UCSD-AML1 (cell line): ENCODE results near the gene OSBPL8.
A peak's percentile ranks its signal among the peaks of the same experiment; 100 is the strongest.
"Not testable (repeated sequence)": the region's sequence is repeated elsewhere in the genome, so short reads cannot be mapped to it uniquely, and the experiment has no call there.

Experiments
- DNase-seq: peaks from one replicate; lab custom pipeline; 2025; ENCODE audit not compliant: unreplicated experiment; lab: John Stamatoyannopoulos, UW

The OSBPL8 gene

GRCh38 chr12:76531056-76531455 lies 28.5 kb downstream of the OSBPL8 start:
- no peak for DNase-seq

- DNase-seq = no peak
Observed at GRCh38 chr12:76530516-76530915, 29.1 kb downstream of the OSBPL8 start.

- no peak for DNase-seq
Observed at GRCh38 chr12:76529226-76529918, 30.2 kb downstream of the OSBPL8 start.

GRCh38 chr12:76523408-76523807 lies 36.2 kb downstream of the OSBPL8 start:
- no peak for DNase-seq

- no peak for DNase-seq
Observed at GRCh38 chr12:76520348-76520747, 39.2 kb downstream of the OSBPL8 start.

- DNase-seq = peak; percentile 46
Observed at GRCh38 chr12:76519538-76519937, 40.0 kb downstream of the OSBPL8 start.

GRCh38 chr12:76518699-76519098 lies 40.9 kb downstream of the OSBPL8 start:
- peak; percentile 7 for DNase-seq

GRCh38 chr12:76515271-76515670 lies 44.3 kb downstream of the OSBPL8 start:
- no peak for DNase-seq

- not testable (repeated sequence) for DNase-seq
Observed at GRCh38 chr12:76511116-76511716, 48.4 kb downstream of the OSBPL8 start.

GRCh38 chr12:76508128-76508980 lies 51.2 kb downstream of the OSBPL8 start:
- no peak for DNase-seq

GRCh38 chr12:76506149-76506548 lies 53.4 kb downstream of the OSBPL8 start:
- no peak for DNase-seq

- no peak for DNase-seq
Observed at GRCh38 chr12:76505050-76505449, 54.5 kb downstream of the OSBPL8 start.

- DNase-seq = no peak
Observed at GRCh38 chr12:76504606-76505005, 55.0 kb downstream of the OSBPL8 start.

GRCh38 chr12:76503957-76504356 lies 55.6 kb downstream of the OSBPL8 start:
- DNase-seq = no peak

GRCh38 chr12:76501390-76501789 lies 58.2 kb downstream of the OSBPL8 start:
- DNase-seq = no peak

- DNase-seq = not testable (repeated sequence)
Observed at GRCh38 chr12:76499136-76499535, 60.4 kb downstream of the OSBPL8 start.

GRCh38 chr12:76495556-76495955 lies 64.0 kb downstream of the OSBPL8 start:
- DNase-seq = no peak

- no peak for DNase-seq
Observed at GRCh38 chr12:76491292-76491691, 68.3 kb downstream of the OSBPL8 start.

- no peak for DNase-seq
Observed at GRCh38 chr12:76490763-76491162, 68.8 kb downstream of the OSBPL8 start.

GRCh38 chr12:76489737-76490136 lies 69.8 kb downstream of the OSBPL8 start:
- no peak for DNase-seq

GRCh38 chr12:76486011-76486410 lies 73.6 kb downstream of the OSBPL8 start:
- DNase-seq = no peak

- DNase-seq = no peak
Observed at GRCh38 chr12:76480796-76481195, 78.8 kb downstream of the OSBPL8 start.
